ENCODE data around the gene AUTS2.
"Not testable (repeated sequence)": the region's sequence is repeated elsewhere in the genome, so short reads cannot be mapped to it uniquely, and the experiment has no call there.

The AUTS2 gene

GRCh38 chr7:70334871-70335270, 736.6 kb downstream of the AUTS2 start:
- DNase-seq = no peak

- DNase-seq = no peak
Observed at GRCh38 chr7:70336536-70336935, 738.3 kb downstream of the AUTS2 start.

- no peak for DNase-seq
Observed at GRCh38 chr7:70338015-70338414, 739.7 kb downstream of the AUTS2 start.

GRCh38 chr7:70340236-70340635, 742.0 kb downstream of the AUTS2 start:
- no peak for DNase-seq

GRCh38 chr7:70341446-70341845, 743.2 kb downstream of the AUTS2 start:
- no peak for DNase-seq

- no peak for DNase-seq
Observed at GRCh38 chr7:70343519-70343918, 745.2 kb downstream of the AUTS2 start.

- DNase-seq = no peak
Observed at GRCh38 chr7:70344726-70345125, 746.5 kb downstream of the AUTS2 start.

- DNase-seq = no peak
Observed at GRCh38 chr7:70346844-70347462, 748.7 kb downstream of the AUTS2 start.

- no peak for DNase-seq
Observed at GRCh38 chr7:70347463-70348254, 749.4 kb downstream of the AUTS2 start.

GRCh38 chr7:70349031-70349430, 750.8 kb downstream of the AUTS2 start:
- DNase-seq = no peak

GRCh38 chr7:70349819-70350218, 751.5 kb downstream of the AUTS2 start:
- no peak for DNase-seq

- DNase-seq = no peak
Observed at GRCh38 chr7:70352088-70352487, 753.8 kb downstream of the AUTS2 start.

GRCh38 chr7:70352906-70353305, 754.6 kb downstream of the AUTS2 start:
- no peak for DNase-seq

GRCh38 chr7:70353330-70353945, 755.2 kb downstream of the AUTS2 start:
- no peak for DNase-seq

GRCh38 chr7:70353946-70354335, 755.7 kb downstream of the AUTS2 start:
- DNase-seq = no peak

- DNase-seq = no peak
Observed at GRCh38 chr7:70354409-70355169, 756.3 kb downstream of the AUTS2 start.

GRCh38 chr7:70355198-70356020, 757.1 kb downstream of the AUTS2 start:
- no peak for DNase-seq

GRCh38 chr7:70356085-70356786, 758.0 kb downstream of the AUTS2 start:
- peak; percentile 46 to 61 for DNase-seq

- DNase-seq = no peak
Observed at GRCh38 chr7:70356787-70357328, 758.6 kb downstream of the AUTS2 start.

GRCh38 chr7:70360557-70360956, 762.3 kb downstream of the AUTS2 start:
- DNase-seq = no peak

GRCh38 chr7:70361821-70362220, 763.5 kb downstream of the AUTS2 start:
- no peak for DNase-seq

- not testable (repeated sequence) for DNase-seq
Observed at GRCh38 chr7:70364393-70364792, 766.1 kb downstream of the AUTS2 start.

Measured in NCI-H526 (cell line).